Body of pancreas (tissue), 4 donors: Measurements from ENCODE around the gene PEAK1.

Experiments
- CTCF ChIP-seq, 7 experiments: fragments of 450-650 bp in 4 of 7; fragments of 200-600 bp in 3 of 7; sonication (generic) in 3 of 7; IDR thresholded peaks; one replicate each; pipeline ENCODE4 v1.5.1; 2016 to 2019; ENCODE audit warnings: antibody characterized with exemption in 7 of 7
- POLR2A ChIP-seq, 3 donors: fragments of 450-650 bp; IDR thresholded peaks; one replicate each; pipeline ENCODE4 v1.6.1; 2016; ENCODE audit warnings: antibody characterized with exemption in 3 of 3, mild to moderate bottlenecking in 2 of 3

DNA sequence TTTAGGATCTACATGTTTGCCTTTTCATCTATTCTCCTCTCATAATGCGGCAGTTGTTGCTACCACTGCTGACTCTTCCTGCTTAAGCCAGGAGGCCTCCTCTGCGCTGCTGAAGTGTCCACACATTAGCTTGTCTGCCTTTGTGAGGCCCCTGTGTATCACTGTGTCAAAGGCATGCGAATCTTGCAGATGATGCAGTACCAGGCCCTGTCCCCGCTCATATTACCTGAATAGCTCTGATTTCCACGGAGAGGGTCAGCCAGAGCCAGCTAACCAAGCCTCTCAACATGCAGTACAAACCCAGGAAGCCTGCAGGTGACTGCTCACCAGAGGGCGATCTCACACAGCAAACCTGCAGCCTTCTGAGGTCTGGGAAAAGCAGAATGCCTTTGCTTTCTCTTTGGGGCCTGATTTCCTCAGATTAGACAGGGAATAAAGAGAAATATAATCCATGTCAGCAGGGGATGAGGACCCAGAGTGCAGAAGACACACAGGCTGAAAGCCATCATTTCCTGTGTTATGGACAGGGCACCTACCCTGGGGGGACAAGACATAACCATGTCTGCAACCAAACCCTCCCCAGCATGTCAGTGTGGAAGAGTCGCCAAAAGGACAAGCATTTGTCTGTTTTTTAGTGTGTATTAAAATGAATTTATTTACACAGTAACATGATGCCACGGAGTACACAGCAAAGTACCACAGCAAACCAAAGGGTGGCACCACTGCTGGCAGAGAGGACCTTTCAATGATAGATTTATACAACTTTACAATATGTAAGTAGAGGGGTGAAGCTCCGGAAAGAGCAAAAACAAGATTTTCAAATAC is 312.2 kb downstream of the PEAK1 start:
- TF ChIP-seq CTCF (IDR thresholded peaks at IDR 0.05) (peak in 6 of 7 experiments; percentile 39 to 64 (median 54)), POLR2A (IDR thresholded peaks at IDR 0.05) (no peak)
